ENCODE measurements around the gene ZNF76. TPM values are rescaled to one million over a fixed set of nuclear protein-coding genes. Genes with fewer than 3 reads are reported as not detected.
A peak's percentile ranks its signal among the peaks of the same experiment; 100 is the strongest.

The ZNF76 gene
- polyA plus RNA-seq, 2 of the 4 experiments (the other 2 are of a cell fraction), result 7.9 to 10.5 TPM

DNA sequence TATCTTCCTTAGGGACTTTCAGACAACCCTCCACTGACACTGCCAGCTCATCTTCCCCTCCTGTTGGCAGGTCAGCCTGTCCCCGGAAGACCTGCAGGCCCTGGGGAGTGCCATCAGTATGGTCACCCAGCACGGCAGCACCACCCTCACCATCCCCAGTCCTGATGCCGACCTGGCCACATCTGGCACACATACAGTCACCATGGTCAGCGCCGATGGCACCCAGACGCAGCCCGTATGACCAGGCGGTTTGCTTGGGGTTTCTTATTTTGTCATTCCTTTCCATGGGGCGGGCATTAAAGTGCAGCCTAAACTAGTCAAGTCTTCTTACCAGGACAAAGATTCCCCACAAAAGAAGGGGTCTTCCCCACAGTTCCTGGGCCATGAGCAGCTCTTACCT, 34.1 kb downstream of the ZNF76 start:
- no peak overlapping the region for H3K27ac ChIP-seq
- no peak for FAIRE-seq
- H3K4me2 ChIP-seq, result no peak overlapping the region
- H3K4me1 ChIP-seq, result no peaks in the 10 kb centered on the region
- CTCF ChIA-PET, result interaction anchor here (0.8 to 2.8 kb wide), 19 partner anchors 11 to 443 kb away, joined by 3 to 17 read pairs (median 3); partner anchors contain the start of genes ARMC12, PPARD and RPL10A
- TF ChIP-seq HDAC2 (IDR thresholded peaks at IDR 0.05), result no peak
- no peak for TF ChIP-seq FOSL2 (IDR thresholded peaks at IDR 0.05)
- no peak for TF ChIP-seq FOSL2 (CRISPR knock-in tag; IDR thresholded peaks at IDR 0.05)
- DNase-seq (ENCODE audit: low read depth in 1 of 2, low spot score in 1 of 2), result no peak
- H3K9me3 ChIP-seq, result no peaks in the 10 kb centered on the region
- H3K4me3 ChIP-seq, result no peak overlapping the region
- POLR2A ChIA-PET, result no interaction called here
- no peak for ATAC-seq
- whole genome bisulfite sequencing (ENCODE audit: missing lambda C conversion rate), result 80% methylated on average over 9 of the region's 9 CpGs

DNA sequence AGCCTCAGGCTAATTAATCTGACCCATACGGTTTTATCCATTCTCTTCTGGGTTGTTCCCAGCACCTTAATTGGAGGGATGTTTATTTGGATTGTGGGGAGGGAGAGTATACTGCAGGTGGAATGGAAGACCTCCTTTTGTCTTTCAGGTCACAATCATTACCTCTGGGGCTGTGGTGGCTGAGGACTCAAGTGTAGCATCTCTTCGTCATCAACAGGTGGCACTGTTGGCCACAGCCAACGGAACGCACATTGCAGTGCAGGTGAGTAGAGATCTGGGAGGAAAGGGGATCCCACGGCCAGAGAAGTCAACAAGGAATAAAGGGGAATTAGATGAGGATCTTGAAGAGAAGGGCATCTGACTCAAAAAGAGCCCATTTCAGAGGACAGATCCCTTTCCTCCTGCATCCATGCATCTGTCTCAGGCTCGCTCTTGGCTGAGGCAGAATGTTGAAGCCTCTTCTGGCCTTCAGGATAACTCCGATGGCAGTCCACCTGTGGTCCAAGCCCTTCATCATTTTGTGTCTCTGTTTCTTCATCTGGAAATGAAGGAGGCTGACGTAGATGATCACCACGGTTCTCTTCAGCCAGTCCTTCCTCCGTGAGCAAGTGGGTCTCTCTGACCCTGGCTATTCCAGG, 34.9 kb downstream of the ZNF76 start:
- DNase-seq (ENCODE audit: low read depth in 1 of 2, low spot score in 1 of 2) (peak; percentile 45 to 65), ATAC-seq (peak; percentile 81 to 88), FAIRE-seq (no peak)
- CTCF ChIA-PET, result interaction anchor here (0.8 to 2.8 kb wide), 18 partner anchors 13 to 442 kb away, joined by 3 to 17 read pairs (median 3); partner anchors contain the start of genes ARMC12, PPARD and RPL10A
- H3K4me1 ChIP-seq, result no peaks in the 10 kb centered on the region
- WGBS (ENCODE audit: missing lambda C conversion rate), result 52% methylated on average over 10 of the region's 10 CpGs
- H3K4me2 ChIP-seq, result no peak overlapping the region
- H3K4me3 ChIP-seq, result no peak overlapping the region
- no peak overlapping the region for H3K27ac ChIP-seq
- no peak for TF ChIP-seq JUNB (IDR thresholded peaks at IDR 0.05)
- TF ChIP-seq JUN (IDR thresholded peaks at IDR 0.05), result no peak
- no peak for TF ChIP-seq RARB (CRISPR knock-in tag; IDR thresholded peaks at IDR 0.05)
- peak; percentile 64 to 71 for TF ChIP-seq RAD21 (conservative IDR thresholded peaks at IDR 0.05 in 1 of 2, IDR thresholded peaks at IDR 0.05 in 1 of 2)
- TF ChIP-seq SMC3 (IDR thresholded peaks at IDR 0.05), result 0 out of 3 replicates have a peak, but pooled peaks have one; percentile 37
- TF ChIP-seq CBX2 (IDR thresholded peaks at IDR 0.05; ENCODE audit: borderline replicate concordance, low read depth), result no peak
- no peak for TF ChIP-seq POLR2AphosphoS2 (conservative IDR thresholded peaks at IDR 0.05; ENCODE audit: low read length)
- TF ChIP-seq CTCF (IDR thresholded peaks at IDR 0.05), result peak; percentile 59
- H3K9me3 ChIP-seq, result no peaks in the 10 kb centered on the region
- POLR2A ChIA-PET, result no interaction called here

DNA sequence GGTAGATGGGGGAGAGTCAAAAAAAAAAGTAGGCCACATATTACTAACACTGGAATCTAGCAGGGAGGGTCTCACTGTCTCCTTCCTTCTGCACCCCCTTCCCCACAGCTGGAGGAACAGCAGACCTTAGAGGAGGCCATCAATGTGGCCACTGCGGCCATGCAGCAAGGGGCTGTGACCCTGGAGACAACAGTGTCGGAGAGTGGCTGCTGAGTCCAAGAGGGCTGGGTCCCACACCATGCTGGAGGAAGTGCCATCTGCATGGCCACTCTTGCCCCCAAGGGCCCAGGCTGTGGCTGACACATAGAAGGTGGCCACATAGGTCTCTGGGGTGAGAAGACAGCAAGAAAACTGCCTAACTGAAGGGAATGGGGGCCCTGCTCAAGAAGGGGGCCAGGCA, 35.5 kb downstream of the ZNF76 start:
- no peaks in the 10 kb centered on the region for H3K9me3 ChIP-seq
- ChIA-PET POLR2A (no interaction called here), CTCF (interaction anchor here (0.6 to 2.4 kb wide), 7 partner anchors 9 to 442 kb away, joined by 3 to 16 read pairs (median 3); partner anchors contain the start of gene ARMC12)
- no peak overlapping the region for H3K4me3 ChIP-seq
- DNase-seq (ENCODE audit: low read depth in 1 of 2, low spot score in 1 of 2) (no peak), ATAC-seq (no peak), FAIRE-seq (no peak)
- WGBS (ENCODE audit: missing lambda C conversion rate), result 86% methylated on average over 1 of the region's 2 CpGs
- H3K4me1 ChIP-seq, result no peaks in the 10 kb centered on the region
- H3K27ac ChIP-seq, result no peak overlapping the region
- H3K4me2 ChIP-seq, result no peak overlapping the region
- TF ChIP-seq ELK1 (IDR thresholded peaks at IDR 0.05; ENCODE audit: low read depth, low read length), result no peak

GRCh38 chr6:35295521-35296315, 36.2 kb downstream of the ZNF76 start:
- H3K4me2 ChIP-seq, result no peak overlapping the region
- POLR2A ChIA-PET, result no interaction called here
- no CpG with 5 or more reads among the region's 3 CpGs for WGBS (ENCODE audit: missing lambda C conversion rate)

More at GRCh38 chr6:35295521-35296315, 36.2 kb downstream of the ZNF76 start:
- Histone ChIP-seq H3K4me3 (no peak overlapping the region), H3K27ac (no peak overlapping the region), H3K9me3 (no peaks in the 10 kb centered on the region), H3K4me1 (no peaks in the 10 kb centered on the region)
- CTCF ChIA-PET, result interaction anchor here (0.5 to 2.4 kb wide), 12 partner anchors 9 to 442 kb away, joined by 3 to 16 read pairs (median 4); no protein-coding TSS in a partner anchor
- TF ChIP-seq FOSL2 (IDR thresholded peaks at IDR 0.05), result no peak
- TF ChIP-seq FOSL2 (CRISPR knock-in tag; IDR thresholded peaks at IDR 0.05), result no peak
- TF ChIP-seq CHD4 (IDR thresholded peaks at IDR 0.05; ENCODE audit: borderline replicate concordance), result no peak
- TF ChIP-seq ESRRA (IDR thresholded peaks at IDR 0.05; ENCODE audit: borderline replicate concordance, low read length), result no peak
- no peak for TF ChIP-seq CEBPB (IDR thresholded peaks at IDR 0.05)
- TF ChIP-seq, protein P1, sequence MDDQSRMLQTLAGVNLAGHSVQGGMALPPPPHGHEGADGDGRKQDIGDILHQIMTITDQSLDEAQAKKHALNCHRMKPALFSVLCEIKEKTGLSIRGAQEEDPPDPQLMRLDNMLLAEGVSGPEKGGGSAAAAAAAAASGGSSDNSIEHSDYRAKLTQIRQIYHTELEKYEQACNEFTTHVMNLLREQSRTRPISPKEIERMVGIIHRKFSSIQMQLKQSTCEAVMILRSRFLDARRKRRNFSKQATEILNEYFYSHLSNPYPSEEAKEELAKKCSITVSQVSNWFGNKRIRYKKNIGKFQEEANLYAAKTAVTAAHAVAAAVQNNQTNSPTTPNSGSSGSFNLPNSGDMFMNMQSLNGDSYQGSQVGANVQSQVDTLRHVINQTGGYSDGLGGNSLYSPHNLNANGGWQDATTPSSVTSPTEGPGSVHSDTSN (IDR thresholded peaks at IDR 0.05), result no peak
- TF ChIP-seq ZFP36 (IDR thresholded peaks at IDR 0.05; ENCODE audit: borderline replicate concordance, partially characterized antibody), result no peak
- no peak for TF ChIP-seq MAZ (IDR thresholded peaks at IDR 0.05; ENCODE audit: borderline replicate concordance, low read depth, low read length)
- TF ChIP-seq, protein P2, sequence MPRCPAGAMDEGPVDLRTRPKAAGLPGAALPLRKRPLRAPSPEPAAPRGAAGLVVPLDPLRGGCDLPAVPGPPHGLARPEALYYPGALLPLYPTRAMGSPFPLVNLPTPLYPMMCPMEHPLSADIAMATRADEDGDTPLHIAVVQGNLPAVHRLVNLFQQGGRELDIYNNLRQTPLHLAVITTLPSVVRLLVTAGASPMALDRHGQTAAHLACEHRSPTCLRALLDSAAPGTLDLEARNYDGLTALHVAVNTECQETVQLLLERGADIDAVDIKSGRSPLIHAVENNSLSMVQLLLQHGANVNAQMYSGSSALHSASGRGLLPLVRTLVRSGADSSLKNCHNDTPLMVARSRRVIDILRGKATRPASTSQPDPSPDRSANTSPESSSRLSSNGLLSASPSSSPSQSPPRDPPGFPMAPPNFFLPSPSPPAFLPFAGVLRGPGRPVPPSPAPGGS (IDR thresholded peaks at IDR 0.05), result no peak
- TF ChIP-seq HOXB5 (CRISPR knock-in tag; IDR thresholded peaks at IDR 0.05), result no peak
- TF ChIP-seq KDM1A (IDR thresholded peaks at IDR 0.05; ENCODE audit: low read depth), result no peak
- TF ChIP-seq TP53 (CRISPR knock-in tag; IDR thresholded peaks at IDR 0.05), result no peak
- no peak for TF ChIP-seq GATA3 (IDR thresholded peaks at IDR 0.05; ENCODE audit: borderline replicate concordance)
- no peak for TF ChIP-seq PHF8 (IDR thresholded peaks at IDR 0.05; ENCODE audit: borderline replicate concordance, low read depth)
- no peak for FAIRE-seq
- ATAC-seq, result no peak
- no peak for DNase-seq (ENCODE audit: low read depth in 1 of 2, low spot score in 1 of 2)

Data from A549 (cell line).